Raji (cell line): ENCODE results near the gene AFF3.

Experiments used
- POLR2A ChIP-seq: IDR thresholded peaks from 2 replicates; pipeline ENCODE4 v1.6.1; 2011; ENCODE audit warnings: low read depth, low read length, control low read depth; ENCODE audit not compliant: insufficient read depth

AFF3 gene

GRCh38 chr2:99878581-99879350 lies 263.6 kb downstream of the AFF3 start:
- no peak for TF ChIP-seq POLR2A

GRCh38 chr2:99877963-99878362 lies 264.4 kb downstream of the AFF3 start:
- no peak for TF ChIP-seq POLR2A

- TF ChIP-seq POLR2A, result no peak
Measured at GRCh38 chr2:99876956-99877355, 265.4 kb downstream of the AFF3 start.

- TF ChIP-seq POLR2A, result no peak
Measured at GRCh38 chr2:99875627-99876201, 266.7 kb downstream of the AFF3 start.

GRCh38 chr2:99868260-99868659 lies 274.1 kb downstream of the AFF3 start:
- no peak for TF ChIP-seq POLR2A

GRCh38 chr2:99867770-99868169 lies 274.6 kb downstream of the AFF3 start:
- no peak for TF ChIP-seq POLR2A

GRCh38 chr2:99865818-99866676 lies 276.3 kb downstream of the AFF3 start:
- no peak for TF ChIP-seq POLR2A

- no peak for TF ChIP-seq POLR2A
Measured at GRCh38 chr2:99864561-99865553, 277.5 kb downstream of the AFF3 start.

- no peak for TF ChIP-seq POLR2A
Measured at GRCh38 chr2:99863903-99864270, 278.5 kb downstream of the AFF3 start.

- TF ChIP-seq POLR2A, result no peak
Measured at GRCh38 chr2:99863236-99863902, 279.0 kb downstream of the AFF3 start.

- TF ChIP-seq POLR2A, result no peak
Measured at GRCh38 chr2:99862566-99862965, 279.8 kb downstream of the AFF3 start.

- TF ChIP-seq POLR2A, result no peak
Measured at GRCh38 chr2:99861376-99861760, 281.0 kb downstream of the AFF3 start.

GRCh38 chr2:99860720-99861375 lies 281.5 kb downstream of the AFF3 start:
- TF ChIP-seq POLR2A, result no peak
